C4-2B (cell line): ENCODE measurements around the gene RTN1.

ENCODE experiments used
- H3K27ac ChIP-seq: fragments of 450-650 bp; 2 replicates; pipeline ENCODE4 v1.5.1; 2017
- ZFX ChIP-seq: fragments of 450-650 bp; IDR thresholded peaks from 2 replicates; pipeline ENCODE4 v1.6.1; 2017
- TF ChIP-seq, protein P1 (sequence below): fragments of 450-650 bp; conservative IDR thresholded peaks from 2 replicates; pipeline ENCODE4 v1.5.1; 2017; ENCODE audit warnings: mild to moderate bottlenecking

The RTN1 gene

GRCh38 chr14:59849411-59850130 lies 21.0 kb downstream of the RTN1 start:
- peak overlapping the region; percentile 35; the same call in 1 of the 2 replicates for H3K27ac ChIP-seq
- TF ChIP-seq ZFX, result no peak
- TF ChIP-seq, protein P1, sequence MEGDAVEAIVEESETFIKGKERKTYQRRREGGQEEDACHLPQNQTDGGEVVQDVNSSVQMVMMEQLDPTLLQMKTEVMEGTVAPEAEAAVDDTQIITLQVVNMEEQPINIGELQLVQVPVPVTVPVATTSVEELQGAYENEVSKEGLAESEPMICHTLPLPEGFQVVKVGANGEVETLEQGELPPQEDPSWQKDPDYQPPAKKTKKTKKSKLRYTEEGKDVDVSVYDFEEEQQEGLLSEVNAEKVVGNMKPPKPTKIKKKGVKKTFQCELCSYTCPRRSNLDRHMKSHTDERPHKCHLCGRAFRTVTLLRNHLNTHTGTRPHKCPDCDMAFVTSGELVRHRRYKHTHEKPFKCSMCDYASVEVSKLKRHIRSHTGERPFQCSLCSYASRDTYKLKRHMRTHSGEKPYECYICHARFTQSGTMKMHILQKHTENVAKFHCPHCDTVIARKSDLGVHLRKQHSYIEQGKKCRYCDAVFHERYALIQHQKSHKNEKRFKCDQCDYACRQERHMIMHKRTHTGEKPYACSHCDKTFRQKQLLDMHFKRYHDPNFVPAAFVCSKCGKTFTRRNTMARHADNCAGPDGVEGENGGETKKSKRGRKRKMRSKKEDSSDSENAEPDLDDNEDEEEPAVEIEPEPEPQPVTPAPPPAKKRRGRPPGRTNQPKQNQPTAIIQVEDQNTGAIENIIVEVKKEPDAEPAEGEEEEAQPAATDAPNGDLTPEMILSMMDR, result no peak

- TF ChIP-seq ZFX, result no peak
- TF ChIP-seq, protein P1, result no peak
- no peak overlapping the region for H3K27ac ChIP-seq
Measured at GRCh38 chr14:59848671-59849070, 21.9 kb downstream of the RTN1 start.

DNA sequence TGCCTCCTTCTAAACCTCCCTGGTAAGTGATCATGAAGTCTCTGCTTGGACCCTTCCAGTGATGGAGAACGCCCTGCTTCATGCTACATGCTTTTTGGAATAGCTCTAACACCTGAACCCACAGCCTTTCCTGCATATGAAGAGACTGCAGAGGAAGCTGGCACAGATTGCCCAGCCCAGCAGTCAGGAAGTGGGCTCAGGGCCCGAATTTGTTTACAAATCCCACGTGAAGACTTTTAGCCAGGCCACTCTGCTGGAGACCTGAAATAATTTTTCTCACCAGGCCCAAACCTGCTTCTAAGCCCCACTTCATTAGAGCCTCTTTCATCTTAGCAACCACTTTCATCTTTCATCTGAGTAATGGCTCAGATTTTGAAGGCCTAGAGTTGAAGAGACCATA lies 22.9 kb downstream of the RTN1 start:
- TF ChIP-seq, protein P1, result no peak
- no peak for TF ChIP-seq ZFX
- peak overlapping the region; percentile 36; the same call in 1 of the 2 replicates for H3K27ac ChIP-seq

DNA sequence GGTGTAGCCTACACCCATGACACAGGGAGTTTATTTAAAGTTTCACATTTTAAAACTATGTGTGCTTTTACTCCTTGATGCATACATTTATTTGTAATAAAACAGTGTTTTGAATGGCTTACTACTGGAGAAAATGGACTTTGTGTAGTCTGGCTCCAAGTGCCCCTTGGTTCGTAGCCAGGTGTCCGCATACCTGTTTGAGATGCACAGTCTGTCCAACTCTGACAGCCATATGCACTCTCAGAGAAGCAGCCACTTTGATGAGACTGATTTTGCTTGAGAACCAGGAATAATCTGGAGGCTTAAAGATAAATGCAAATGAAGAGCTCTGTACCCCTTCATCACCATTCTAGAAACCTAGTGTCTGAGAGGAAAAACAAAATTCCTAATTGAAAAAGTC lies 24.0 kb downstream of the RTN1 start:
- H3K27ac ChIP-seq, result no peak overlapping the region
- TF ChIP-seq, protein P1, result no peak
- no peak for TF ChIP-seq ZFX

- H3K27ac ChIP-seq, result no peak overlapping the region
- no peak for TF ChIP-seq ZFX
- TF ChIP-seq, protein P1, result no peak
Measured at GRCh38 chr14:59845245-59845644, 25.3 kb downstream of the RTN1 start.

GRCh38 chr14:59844186-59844812 lies 26.3 kb downstream of the RTN1 start:
- H3K27ac ChIP-seq, result no peak overlapping the region
- TF ChIP-seq ZFX, result no peak
- TF ChIP-seq, protein P1, result no peak

DNA sequence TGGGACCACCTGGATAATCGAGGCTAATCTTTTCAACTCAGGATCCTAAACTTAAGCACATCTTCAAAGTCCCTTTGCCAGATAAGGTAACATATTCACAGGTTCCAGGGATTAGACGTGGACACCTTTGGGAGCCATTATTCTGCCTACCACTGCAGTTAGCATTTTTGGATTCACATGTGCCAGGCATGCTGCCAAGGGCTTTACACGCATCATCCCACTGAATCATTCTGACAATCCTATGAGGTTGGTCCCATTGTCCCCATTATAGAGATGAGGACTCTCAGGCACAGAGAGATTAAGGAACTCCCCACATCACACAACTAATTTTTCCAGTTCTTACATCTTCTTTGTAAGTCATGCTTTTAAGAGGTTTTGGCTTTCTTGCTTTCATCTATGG lies 34.5 kb downstream of the RTN1 start:
- TF ChIP-seq, protein P1, result no peak
- no peak for TF ChIP-seq ZFX
- no peak overlapping the region for H3K27ac ChIP-seq
